Neural crest cell (in vitro differentiated cells): ENCODE data around the gene SLC25A26. TPM values are rescaled to one million over a fixed set of nuclear protein-coding genes. Genes with fewer than 3 reads are reported as not detected.

Experiments used
- DNase-seq: peaks from one replicate; pipeline ENCODE4 v3.0.0; 2021; ENCODE audit warnings: low read depth, mixed read lengths, low spot score
- H3K27ac Mint-ChIP-seq: one replicate; pipeline ENCODE4 v1.8.0; 2021; ENCODE audit warnings: mild to moderate bottlenecking, mixed read lengths; ENCODE audit not compliant: unreplicated experiment
- H3K27me3 Mint-ChIP-seq: 2 replicates; pipeline ENCODE4 v1.8.0; 2021; ENCODE audit warnings: low read depth, mild to moderate bottlenecking, mixed read lengths
- H3K36me3 Mint-ChIP-seq: 2 replicates; pipeline ENCODE4 v1.8.0; 2021; ENCODE audit warnings: low read depth, mild to moderate bottlenecking, mixed read lengths
- H3K4me1 Mint-ChIP-seq: 2 replicates; pipeline ENCODE4 v1.8.0; 2021; ENCODE audit warnings: mixed read lengths
- H3K4me3 Mint-ChIP-seq: one replicate; pipeline ENCODE4 v1.8.0; 2021; ENCODE audit warnings: mild to moderate bottlenecking, mixed read lengths
- H3K9me3 Mint-ChIP-seq: 2 replicates; pipeline ENCODE4 v1.8.0; 2021; ENCODE audit warnings: mixed read lengths
- CTCF ChIP-seq: fragments of 200-600 bp; sonication (generic); conservative IDR thresholded peaks from 2 replicates; pipeline ENCODE4 v1.5.0; 2021; ENCODE audit warnings: antibody characterized with exemption, mild to moderate bottlenecking
- total RNA-seq: library from RNA; stranded (reverse); gene quantifications from 2 replicates; pipeline ENCODE4 v1.2.1, GENCODE V29; 2021

Gene SLC25A26
- total RNA-seq, 1 donor from 2014 or later, result 10.1 TPM

GRCh38 chr3:66367979-66368378 is 147.2 kb downstream of the SLC25A26 start:
- Mint-ChIP-seq H3K4me3 (no peak overlapping the region), H3K27me3 (no peaks in the 10 kb centered on the region), H3K36me3 (peaks cover 14% of the 10 kb centered on the region), H3K27ac (no peak overlapping the region), H3K9me3 (no peaks in the 10 kb centered on the region), H3K4me1 (peaks cover 19% of the 10 kb centered on the region)
- no peak for DNase-seq
- no peak for TF ChIP-seq CTCF

GRCh38 chr3:66370179-66370578 is 149.4 kb downstream of the SLC25A26 start:
- Mint-ChIP-seq H3K4me1 (peaks cover 13% of the 10 kb centered on the region), H3K9me3 (no peaks in the 10 kb centered on the region), H3K27me3 (no peaks in the 10 kb centered on the region), H3K4me3 (no peak overlapping the region), H3K27ac (no peak overlapping the region), H3K36me3 (peaks cover 19% of the 10 kb centered on the region)
- no peak for DNase-seq
- TF ChIP-seq CTCF, result no peak

GRCh38 chr3:66371432-66371831 is 150.6 kb downstream of the SLC25A26 start:
- Mint-ChIP-seq H3K27ac (no peak overlapping the region), H3K27me3 (no peaks in the 10 kb centered on the region), H3K9me3 (no peaks in the 10 kb centered on the region), H3K4me3 (peak overlapping the region; percentile 32), H3K36me3 (peaks cover 27% of the 10 kb centered on the region), H3K4me1 (peaks cover 4% of the 10 kb centered on the region)
- no peak for DNase-seq
- no peak for TF ChIP-seq CTCF

GRCh38 chr3:66372681-66373350 is 152.0 kb downstream of the SLC25A26 start:
- peaks cover 34% of the 10 kb centered on the region for H3K36me3 Mint-ChIP-seq
- TF ChIP-seq CTCF, result no peak
- H3K9me3 Mint-ChIP-seq, result no peaks in the 10 kb centered on the region
- DNase-seq, result no peak
- H3K27me3 Mint-ChIP-seq, result no peaks in the 10 kb centered on the region
- peak overlapping the region; percentile 17 for H3K4me3 Mint-ChIP-seq
- no peak overlapping the region for H3K27ac Mint-ChIP-seq
- H3K4me1 Mint-ChIP-seq, result peaks cover 13% of the 10 kb centered on the region

GRCh38 chr3:66376568-66376967 is 155.8 kb downstream of the SLC25A26 start:
- Mint-ChIP-seq H3K4me1 (peaks cover 27% of the 10 kb centered on the region), H3K27me3 (no peaks in the 10 kb centered on the region), H3K9me3 (no peaks in the 10 kb centered on the region), H3K36me3 (peaks cover 45% of the 10 kb centered on the region), H3K4me3 (no peak overlapping the region), H3K27ac (no peak overlapping the region)
- no peak for TF ChIP-seq CTCF
- DNase-seq, result no peak
